Kidney glomerular epithelial cell (primary cell): ENCODE results near the gene CGN.
A peak's percentile ranks its signal among the peaks of the same experiment; 100 is the strongest.
"Not testable (repeated sequence)": the region's sequence is repeated elsewhere in the genome, so short reads cannot be mapped to it uniquely, and the experiment has no call there.

ENCODE experiments used
- DNase-seq: peaks from one replicate; lab custom pipeline; 2025; lab: John Stamatoyannopoulos, UW

The CGN gene

DNA sequence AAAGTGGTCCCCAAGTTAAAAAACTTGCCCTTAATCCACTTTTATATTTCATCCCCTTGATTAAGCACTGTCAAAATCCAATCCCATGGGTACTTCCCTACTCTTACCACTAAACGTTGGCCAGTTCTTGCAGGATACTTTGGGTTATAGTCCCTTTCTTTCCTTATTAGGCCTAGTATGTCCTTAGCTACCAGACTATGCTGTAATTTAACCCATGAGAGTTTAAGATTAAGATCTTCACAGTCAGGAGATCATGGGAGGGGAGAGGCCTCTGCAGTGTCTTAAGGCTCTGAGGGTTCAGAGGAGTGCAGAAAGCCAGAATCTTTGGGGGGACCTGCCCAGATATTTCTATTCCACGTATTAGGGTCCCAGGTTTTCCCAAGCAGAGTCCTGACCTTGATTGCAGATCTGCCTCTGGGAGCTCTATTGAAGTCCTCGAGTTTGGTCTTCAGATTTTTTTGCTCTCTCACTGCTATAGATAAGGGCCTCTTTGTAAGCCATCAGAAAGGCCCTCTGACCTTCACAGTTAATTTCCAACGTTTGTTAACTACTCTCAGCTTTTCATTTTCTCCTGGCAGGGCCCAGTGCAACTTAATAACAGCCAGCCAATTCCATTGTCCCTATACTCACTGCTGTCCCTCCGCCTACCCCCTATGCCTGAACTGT, 9.0 kb upstream of the CGN start:
- no peak for DNase-seq

DNA sequence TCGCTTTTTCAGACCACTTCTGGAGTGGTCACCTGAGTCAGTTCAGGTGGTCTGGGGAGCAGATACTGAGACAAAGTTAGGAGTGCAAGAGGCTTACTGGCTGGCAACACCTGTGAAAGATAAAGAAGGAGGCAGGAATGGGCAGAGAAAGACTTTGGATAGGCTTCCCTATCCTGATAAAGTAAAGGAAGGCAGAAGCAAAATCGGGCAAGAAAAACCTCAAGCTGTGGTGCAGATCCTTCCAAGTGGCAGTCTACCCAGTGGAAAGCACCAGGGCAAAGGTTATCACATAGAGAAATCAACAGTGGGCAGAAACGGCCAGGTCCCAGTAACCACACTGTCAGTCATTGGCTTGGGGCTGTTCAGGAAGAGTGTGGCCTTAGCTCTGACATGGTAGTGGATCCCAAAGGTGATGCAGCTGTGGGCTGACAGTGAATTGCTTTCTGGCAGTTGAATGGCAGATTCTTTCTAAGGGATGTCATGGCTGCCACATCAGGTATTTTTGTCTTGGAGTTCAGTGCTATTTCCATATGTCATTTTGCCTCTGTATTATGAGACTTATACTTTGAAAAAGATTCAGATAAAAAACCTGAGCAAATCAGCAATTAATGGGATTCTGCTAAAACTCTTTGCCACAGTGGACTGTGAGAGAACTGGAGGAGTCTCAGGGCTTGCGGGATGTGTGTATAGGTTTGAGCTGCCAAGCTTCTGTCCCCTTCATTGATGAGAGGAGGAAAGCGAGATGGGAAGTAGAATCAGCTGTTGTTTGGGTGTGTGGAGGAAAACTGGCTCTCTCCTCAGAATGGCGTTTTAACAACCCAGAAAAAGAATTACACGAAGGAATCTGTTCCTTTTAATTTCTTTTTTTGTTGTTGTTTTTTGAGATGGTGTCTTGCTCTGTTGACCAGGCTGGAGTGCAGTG, 8.1 kb upstream of the CGN start:
- no peak for DNase-seq

DNA sequence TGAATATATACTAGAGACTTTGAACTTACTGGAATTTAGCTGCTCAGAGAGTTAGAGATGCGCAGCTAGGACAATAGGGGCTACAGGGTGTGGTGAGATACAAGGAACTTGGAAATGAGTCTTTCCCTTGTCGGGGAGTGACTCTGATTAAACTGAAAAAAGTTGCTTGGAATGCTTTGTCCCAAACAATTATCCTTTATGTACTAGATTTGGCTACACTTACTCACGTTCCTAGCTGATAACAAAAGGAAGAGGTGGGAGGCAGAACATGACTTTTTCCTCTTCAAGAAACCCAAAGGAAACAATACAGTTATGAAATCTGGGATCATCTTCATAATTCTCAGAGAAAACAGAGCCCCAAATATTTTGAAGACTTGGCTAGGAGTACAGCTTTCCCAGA, 6.9 kb upstream of the CGN start:
- DNase-seq, result no peak

DNA sequence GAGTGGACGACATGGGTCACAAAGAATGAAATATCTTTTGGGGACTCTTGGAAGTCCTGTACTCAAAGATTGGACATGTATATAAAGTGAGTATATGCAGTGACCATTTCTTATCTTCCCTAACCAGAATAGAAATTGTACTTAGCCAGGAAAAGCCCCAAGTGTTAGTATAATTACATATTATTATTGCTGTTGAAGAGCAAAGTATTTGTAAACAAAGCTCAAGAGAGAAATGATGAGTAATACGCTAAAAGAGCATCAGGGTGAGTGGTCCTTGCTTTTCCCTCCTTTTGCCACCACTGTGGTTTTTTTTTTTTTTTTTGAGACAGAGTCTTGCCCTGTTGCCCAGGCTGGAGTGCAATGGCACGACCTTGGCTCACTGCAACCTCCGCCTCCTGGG, 6.4 kb upstream of the CGN start:
- no peak for DNase-seq

GRCh38 chr1:151508833-151509232, 2.4 kb upstream of the CGN start:
- DNase-seq, result no peak

DNA sequence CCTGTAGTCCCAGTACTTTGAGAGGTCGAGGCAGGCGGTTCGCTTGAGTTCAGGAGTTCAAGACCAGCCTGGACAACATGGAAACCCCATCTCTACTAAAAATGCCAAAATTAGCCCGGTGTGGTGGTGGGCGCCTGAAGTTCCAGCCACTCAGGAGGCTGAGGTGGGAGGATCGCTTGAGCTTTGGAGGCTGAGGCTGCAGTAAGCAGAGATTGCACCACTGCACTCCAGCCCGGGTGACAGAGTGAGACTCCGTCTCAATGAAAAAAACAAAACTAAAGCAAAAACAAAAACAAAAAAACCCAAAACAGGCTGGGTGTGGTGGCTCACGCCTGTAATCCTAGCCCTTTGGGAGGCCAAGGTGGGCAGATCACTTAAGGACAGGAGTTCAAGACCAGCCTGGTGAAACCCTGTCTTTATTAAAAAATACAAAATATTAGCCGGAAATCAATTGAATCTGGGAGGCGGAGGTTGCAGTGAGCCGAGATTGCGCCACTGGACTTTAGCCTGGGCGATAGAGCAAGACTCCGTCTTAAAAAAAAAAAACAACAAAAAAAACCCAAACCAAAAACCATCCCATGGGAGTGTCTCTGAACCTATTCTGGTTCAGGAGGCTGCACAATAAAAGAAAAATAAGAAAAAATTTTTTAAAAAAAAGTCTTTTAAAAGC, 1.7 kb upstream of the CGN start:
- no peak for DNase-seq

- no peak for DNase-seq
These were observed 1.2 kb upstream of the CGN start for GRCh38 chr1:151510020-151510405.

- no peak for DNase-seq
These were observed 602 bp upstream of the CGN start for GRCh38 chr1:151510614-151510956.

- DNase-seq, result no peak
These were observed 539 bp downstream of the CGN start for GRCh38 chr1:151511636-151512215.

- DNase-seq, result no peak
These were observed 1.1 kb downstream of the CGN start for GRCh38 chr1:151512326-151512725.

DNA sequence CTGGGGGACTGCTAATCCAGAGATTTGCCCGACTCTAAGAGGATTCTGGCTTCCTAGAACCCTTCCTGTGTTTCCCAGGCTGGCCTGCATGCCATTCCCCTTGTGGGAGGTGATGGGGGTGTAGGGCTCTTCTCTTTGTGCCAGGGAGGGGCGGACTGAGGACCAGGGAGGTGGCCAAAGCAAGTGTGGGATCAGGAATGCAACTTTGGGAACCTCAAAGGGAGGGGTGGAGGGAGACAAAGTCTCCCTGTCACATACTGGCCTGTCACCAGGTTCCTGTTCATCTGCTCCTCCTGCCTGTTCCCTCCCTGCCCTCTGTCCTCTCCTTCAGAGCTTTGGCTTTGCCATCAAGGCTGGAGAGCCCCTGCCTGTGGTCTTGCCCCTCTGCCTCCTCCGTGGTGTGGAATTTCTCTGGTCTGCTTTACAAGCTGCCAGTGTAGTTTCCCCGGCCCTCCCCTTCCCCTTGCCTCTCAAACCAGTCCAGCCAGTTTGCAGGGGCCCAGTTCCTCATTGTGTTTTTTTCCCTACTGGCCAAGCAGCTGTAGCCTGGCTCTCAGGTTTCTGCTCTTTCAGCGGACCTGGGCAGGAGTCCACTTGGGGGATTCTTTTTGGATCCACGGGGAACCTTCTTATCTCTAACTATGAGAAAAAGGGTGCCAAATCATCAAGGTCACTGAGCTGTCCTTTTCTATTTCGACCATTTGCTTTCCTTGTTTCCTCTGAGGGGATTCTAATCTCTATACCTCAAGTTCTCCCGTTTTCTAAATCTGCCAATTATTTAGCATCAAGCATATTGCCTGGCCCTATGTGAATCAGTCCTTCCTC, 1.8 kb downstream of the CGN start:
- no peak for DNase-seq

DNA sequence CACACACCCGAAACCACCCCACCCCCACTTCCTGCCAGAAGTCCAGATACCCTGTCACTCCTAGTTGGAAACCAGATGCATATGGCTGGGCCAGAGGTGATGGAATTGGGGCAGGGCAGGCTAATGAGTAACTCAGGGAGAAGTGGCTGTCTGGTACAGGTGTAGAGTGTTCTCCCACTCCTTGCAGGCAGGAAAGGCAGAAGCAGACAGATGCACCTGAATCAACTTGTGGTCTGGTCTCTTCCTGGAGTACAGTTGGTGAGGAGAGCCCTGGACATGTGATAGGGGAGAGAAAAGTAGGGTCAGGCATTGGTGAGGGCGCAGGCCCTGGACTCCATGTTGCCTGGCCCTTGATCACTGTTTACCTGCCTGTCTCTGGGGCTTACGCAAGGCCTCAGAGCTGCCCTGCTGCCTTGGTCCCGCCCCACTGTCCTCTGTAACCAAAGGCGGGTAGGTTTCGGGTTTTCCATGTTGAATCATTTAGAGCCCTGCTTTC, 2.5 kb downstream of the CGN start:
- no peak for DNase-seq

DNA sequence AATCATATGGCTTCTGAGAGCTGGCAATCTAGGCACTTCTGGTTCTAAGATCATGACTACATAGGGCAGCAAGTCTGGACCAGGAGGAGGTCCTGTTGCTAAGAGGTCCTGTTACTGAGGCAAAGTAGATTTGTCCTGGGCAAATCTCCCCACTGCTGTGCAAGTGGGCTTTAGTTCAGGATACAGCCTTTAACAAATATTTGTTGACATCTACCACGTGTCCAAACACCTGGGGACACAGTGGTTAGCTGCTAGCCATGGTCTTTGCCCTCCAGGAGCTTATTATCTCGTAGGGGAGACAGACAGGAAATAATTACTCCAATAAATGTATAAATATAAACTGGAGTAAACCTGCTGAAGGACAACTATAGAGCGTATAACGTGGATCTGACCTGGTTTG, 3.2 kb downstream of the CGN start:
- no peak for DNase-seq

GRCh38 chr1:151515265-151515664, 4.1 kb downstream of the CGN start:
- no peak for DNase-seq

GRCh38 chr1:151516031-151516511, 4.9 kb downstream of the CGN start:
- peak; percentile 79 for DNase-seq

DNA sequence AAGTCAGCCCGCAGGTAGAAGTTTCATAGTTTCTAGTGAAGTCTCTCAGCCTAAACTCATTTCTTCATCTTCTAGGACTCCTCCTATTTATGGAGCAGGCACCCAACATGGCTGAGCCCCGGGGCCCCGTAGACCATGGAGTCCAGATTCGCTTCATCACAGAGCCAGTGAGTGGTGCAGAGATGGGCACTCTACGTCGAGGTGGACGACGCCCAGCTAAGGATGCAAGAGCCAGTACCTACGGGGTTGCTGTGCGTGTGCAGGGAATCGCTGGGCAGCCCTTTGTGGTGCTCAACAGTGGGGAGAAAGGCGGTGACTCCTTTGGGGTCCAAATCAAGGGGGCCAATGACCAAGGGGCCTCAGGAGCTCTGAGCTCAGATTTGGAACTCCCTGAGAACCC, 7.2 kb downstream of the CGN start:
- no peak for DNase-seq

GRCh38 chr1:151518936-151519335, 7.7 kb downstream of the CGN start:
- DNase-seq, result no peak

- DNase-seq, result no peak
These were observed 8.5 kb downstream of the CGN start for GRCh38 chr1:151519667-151520066.

GRCh38 chr1:151520359-151520758, 9.2 kb downstream of the CGN start:
- DNase-seq, result no peak

DNA sequence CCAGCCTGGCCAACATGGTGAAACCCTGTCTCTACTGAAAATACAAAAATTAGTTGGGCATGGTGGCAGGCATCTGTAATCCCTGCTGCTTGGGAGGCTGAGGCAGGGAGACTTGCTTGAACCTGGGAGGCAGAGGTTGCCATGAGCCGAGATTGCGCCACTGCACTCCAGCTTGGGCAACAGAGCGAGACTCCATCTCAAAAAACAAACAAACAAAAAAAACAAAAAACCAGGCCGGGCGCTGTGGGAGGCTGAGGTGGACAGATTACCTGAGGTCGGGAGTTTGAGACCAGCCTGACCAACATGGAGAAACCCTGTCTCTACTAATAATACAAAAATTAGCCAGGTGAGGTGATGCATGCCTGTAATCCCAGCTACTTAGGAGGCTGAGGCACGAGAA, 11.2 kb downstream of the CGN start:
- DNase-seq, result not testable (repeated sequence)

DNA sequence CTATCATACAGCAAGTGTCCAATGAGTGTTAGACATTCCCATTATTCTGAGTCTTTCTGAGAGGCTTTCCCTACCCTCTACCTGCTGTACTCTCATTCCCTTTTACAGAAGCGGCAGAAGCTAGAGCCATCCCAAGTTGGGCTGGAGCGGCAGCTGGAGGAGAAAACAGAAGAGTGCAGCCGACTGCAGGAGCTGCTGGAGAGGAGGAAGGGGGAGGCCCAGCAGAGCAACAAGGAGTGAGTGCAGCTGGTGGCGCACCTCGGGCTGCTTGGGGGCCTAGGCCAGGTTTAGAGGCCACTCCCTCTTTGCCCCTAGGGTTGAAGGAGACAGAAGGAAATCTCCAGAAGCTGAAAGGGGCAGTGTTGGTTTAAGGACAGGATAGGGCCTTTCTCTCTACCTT, 12.1 kb downstream of the CGN start:
- no peak for DNase-seq

- DNase-seq, result no peak
These were observed 13.5 kb downstream of the CGN start for GRCh38 chr1:151524736-151525135.
